A549 (cell line): ENCODE results near the gene C19orf81.

ENCODE experiments used
- JUN ChIP-seq, 2 experiments: fragments of >200 bp; sonication (Bioruptor Twin); formaldehyde crosslinking; IDR thresholded peaks; 2 replicates in 1 of 2; 3 replicates in 1 of 2; pipeline ENCODE4 v1.6.1; 2016 to 2017
- MAX ChIP-seq: IDR thresholded peaks from 2 replicates; pipeline ENCODE4 v1.6.1; 2012
- MAZ ChIP-seq: fragments of 150-350 bp; IDR thresholded peaks from 2 replicates; pipeline ENCODE4 v1.6.1; 2014; ENCODE audit warnings: antibody characterized with exemption, low read depth, low read length, borderline replicate concordance
- POLR2A ChIP-seq: IDR thresholded peaks from 2 replicates; pipeline ENCODE4 v1.6.1; 2012; ENCODE audit warnings: mild to moderate bottlenecking, low read length
- RARB ChIP-seq: fragments of 250-450 bp; sonication (Bioruptor Pico); IDR thresholded peaks from 2 replicates; pipeline ENCODE4 v1.8.0; 2021; ENCODE audit warnings: mild to moderate bottlenecking, moderate library complexity
- SREBF2 ChIP-seq: fragments of 450-650 bp; IDR thresholded peaks from 2 replicates; pipeline ENCODE4 v1.6.1; 2014; ENCODE audit warnings: mild to moderate bottlenecking, moderate library complexity
- TP53 ChIP-seq: fragments of 250-450 bp; sonication (Bioruptor Pico); IDR thresholded peaks from 2 replicates; pipeline ENCODE4 v1.5.0; 2021; ENCODE audit warnings: mild to moderate bottlenecking, moderate library complexity
- TF ChIP-seq, protein P1 (sequence below): fragments of 200-600 bp; sonication (generic); IDR thresholded peaks from 2 replicates; pipeline ENCODE4 v1.6.1; 2016; ENCODE audit warnings: antibody characterized with exemption, mild to moderate bottlenecking, moderate library complexity
- TF ChIP-seq, protein P2 (sequence below): fragments of >200 bp; sonication (Bioruptor Twin); formaldehyde crosslinking; IDR thresholded peaks from 3 replicates; pipeline ENCODE4 v1.5.1; 2016
- TF ChIP-seq, protein P3 (sequence below): IDR thresholded peaks from 2 replicates; pipeline ENCODE4 v1.6.1; 2012

DNA sequence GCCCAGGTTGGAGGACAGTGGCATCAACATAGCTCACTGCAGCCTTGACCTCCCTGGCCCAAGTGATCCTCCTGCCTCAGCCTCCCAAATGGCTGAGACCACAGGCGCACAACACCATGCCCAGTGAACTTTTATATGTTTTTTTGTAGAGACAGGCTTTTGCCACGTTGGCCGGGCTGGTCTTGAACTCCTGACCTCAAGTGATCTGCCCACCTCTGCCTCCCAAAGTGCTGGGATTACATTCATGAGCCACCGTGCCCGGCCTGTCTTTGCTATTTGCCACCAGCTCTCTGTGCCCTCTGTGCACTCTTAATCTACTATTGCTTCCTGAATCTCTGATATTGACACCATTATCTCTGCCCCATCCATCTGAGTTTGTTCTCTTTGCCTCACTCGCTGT is 46.7 kb upstream of the C19orf81 start:
- TF ChIP-seq, protein P1, sequence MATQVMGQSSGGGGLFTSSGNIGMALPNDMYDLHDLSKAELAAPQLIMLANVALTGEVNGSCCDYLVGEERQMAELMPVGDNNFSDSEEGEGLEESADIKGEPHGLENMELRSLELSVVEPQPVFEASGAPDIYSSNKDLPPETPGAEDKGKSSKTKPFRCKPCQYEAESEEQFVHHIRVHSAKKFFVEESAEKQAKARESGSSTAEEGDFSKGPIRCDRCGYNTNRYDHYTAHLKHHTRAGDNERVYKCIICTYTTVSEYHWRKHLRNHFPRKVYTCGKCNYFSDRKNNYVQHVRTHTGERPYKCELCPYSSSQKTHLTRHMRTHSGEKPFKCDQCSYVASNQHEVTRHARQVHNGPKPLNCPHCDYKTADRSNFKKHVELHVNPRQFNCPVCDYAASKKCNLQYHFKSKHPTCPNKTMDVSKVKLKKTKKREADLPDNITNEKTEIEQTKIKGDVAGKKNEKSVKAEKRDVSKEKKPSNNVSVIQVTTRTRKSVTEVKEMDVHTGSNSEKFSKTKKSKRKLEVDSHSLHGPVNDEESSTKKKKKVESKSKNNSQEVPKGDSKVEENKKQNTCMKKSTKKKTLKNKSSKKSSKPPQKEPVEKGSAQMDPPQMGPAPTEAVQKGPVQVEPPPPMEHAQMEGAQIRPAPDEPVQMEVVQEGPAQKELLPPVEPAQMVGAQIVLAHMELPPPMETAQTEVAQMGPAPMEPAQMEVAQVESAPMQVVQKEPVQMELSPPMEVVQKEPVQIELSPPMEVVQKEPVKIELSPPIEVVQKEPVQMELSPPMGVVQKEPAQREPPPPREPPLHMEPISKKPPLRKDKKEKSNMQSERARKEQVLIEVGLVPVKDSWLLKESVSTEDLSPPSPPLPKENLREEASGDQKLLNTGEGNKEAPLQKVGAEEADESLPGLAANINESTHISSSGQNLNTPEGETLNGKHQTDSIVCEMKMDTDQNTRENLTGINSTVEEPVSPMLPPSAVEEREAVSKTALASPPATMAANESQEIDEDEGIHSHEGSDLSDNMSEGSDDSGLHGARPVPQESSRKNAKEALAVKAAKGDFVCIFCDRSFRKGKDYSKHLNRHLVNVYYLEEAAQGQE, result no peak
- TF ChIP-seq RARB (no peak), SREBF2 (no peak), MAZ (no peak), TP53 (CRISPR knock-in tag) (no peak), MAX (no peak), JUN (IDR thresholded peaks at IDR 0.05) (no peak), POLR2A (no peak)
- TF ChIP-seq, protein P2, sequence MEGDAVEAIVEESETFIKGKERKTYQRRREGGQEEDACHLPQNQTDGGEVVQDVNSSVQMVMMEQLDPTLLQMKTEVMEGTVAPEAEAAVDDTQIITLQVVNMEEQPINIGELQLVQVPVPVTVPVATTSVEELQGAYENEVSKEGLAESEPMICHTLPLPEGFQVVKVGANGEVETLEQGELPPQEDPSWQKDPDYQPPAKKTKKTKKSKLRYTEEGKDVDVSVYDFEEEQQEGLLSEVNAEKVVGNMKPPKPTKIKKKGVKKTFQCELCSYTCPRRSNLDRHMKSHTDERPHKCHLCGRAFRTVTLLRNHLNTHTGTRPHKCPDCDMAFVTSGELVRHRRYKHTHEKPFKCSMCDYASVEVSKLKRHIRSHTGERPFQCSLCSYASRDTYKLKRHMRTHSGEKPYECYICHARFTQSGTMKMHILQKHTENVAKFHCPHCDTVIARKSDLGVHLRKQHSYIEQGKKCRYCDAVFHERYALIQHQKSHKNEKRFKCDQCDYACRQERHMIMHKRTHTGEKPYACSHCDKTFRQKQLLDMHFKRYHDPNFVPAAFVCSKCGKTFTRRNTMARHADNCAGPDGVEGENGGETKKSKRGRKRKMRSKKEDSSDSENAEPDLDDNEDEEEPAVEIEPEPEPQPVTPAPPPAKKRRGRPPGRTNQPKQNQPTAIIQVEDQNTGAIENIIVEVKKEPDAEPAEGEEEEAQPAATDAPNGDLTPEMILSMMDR, result no peak
- TF ChIP-seq, protein P3, sequence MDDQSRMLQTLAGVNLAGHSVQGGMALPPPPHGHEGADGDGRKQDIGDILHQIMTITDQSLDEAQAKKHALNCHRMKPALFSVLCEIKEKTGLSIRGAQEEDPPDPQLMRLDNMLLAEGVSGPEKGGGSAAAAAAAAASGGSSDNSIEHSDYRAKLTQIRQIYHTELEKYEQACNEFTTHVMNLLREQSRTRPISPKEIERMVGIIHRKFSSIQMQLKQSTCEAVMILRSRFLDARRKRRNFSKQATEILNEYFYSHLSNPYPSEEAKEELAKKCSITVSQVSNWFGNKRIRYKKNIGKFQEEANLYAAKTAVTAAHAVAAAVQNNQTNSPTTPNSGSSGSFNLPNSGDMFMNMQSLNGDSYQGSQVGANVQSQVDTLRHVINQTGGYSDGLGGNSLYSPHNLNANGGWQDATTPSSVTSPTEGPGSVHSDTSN, result no peak
